Activated CD4-positive, alpha-beta T cell treated with anti-CD3 and anti-CD28 coated beads, Interleukin-2, amount 10 ng/mL, durations not matched to agents 7 days and 5 days (primary cell): ENCODE results near the gene CLEC11A. TPM values are rescaled to one million over a fixed set of nuclear protein-coding genes. Genes with fewer than 3 reads are reported as not detected.
"Not testable (repeated sequence)": the region's sequence is repeated elsewhere in the genome, so short reads cannot be mapped to it uniquely, and the experiment has no call there.

Experiments
- CTCF ChIA-PET: fragments of 350-600 bp; sonication (Branson Sonifier 250); formaldehyde crosslinking; loops from one replicate; lab custom pipeline; 2021; ENCODE audit warnings: antibody characterized with exemption; lab: Charles Lee
- POLR2A ChIA-PET: fragments of 350-600 bp; sonication (Branson Sonifier 250); formaldehyde crosslinking; loops from one replicate; lab custom pipeline; 2021; ENCODE audit warnings: antibody characterized with exemption; lab: Charles Lee
- DNase-seq: peaks from one replicate; pipeline ENCODE4 v3.0.0-alpha.2; 2020
- H3K27ac Mint-ChIP-seq: one replicate; pipeline ENCODE4 v1.8.0; 2021; ENCODE audit warnings: mild to moderate bottlenecking, moderate library complexity, mixed read lengths
- H3K27me3 Mint-ChIP-seq: one replicate; pipeline ENCODE4 v1.8.0; 2021; ENCODE audit warnings: mixed read lengths
- H3K36me3 Mint-ChIP-seq: one replicate; pipeline ENCODE4 v1.8.0; 2021; ENCODE audit warnings: low read depth, mixed read lengths
- H3K4me1 Mint-ChIP-seq: one replicate; pipeline ENCODE4 v1.8.0; 2021; ENCODE audit warnings: mixed read lengths
- H3K4me3 Mint-ChIP-seq: one replicate; pipeline ENCODE4 v1.8.0; 2021; ENCODE audit warnings: mild to moderate bottlenecking, moderate library complexity, mixed read lengths
- H3K9me3 Mint-ChIP-seq: one replicate; pipeline ENCODE4 v1.8.0; 2021; ENCODE audit warnings: mixed read lengths
- total RNA-seq, 2 experiments: library from RNA; stranded (reverse); gene quantifications; one replicate each; pipeline ENCODE4 v1.2.3, GENCODE V29; 2021

Gene CLEC11A
- total RNA-seq, 2 experiments from 2014 or later: 1.3 to 1.5 TPM

- Mint-ChIP-seq H3K36me3 (no peaks in the 10 kb centered on the region), H3K27ac (no peak overlapping the region), H3K4me3 (no peak overlapping the region), H3K27me3 (peaks cover 19% of the 10 kb centered on the region), H3K4me1 (no peaks in the 10 kb centered on the region), H3K9me3 (no peaks in the 10 kb centered on the region)
- CTCF ChIA-PET: no interaction called here
- POLR2A ChIA-PET: no interaction called here
- no peak for DNase-seq
Measured at GRCh38 chr19:50739132-50739913, 16.2 kb downstream of the CLEC11A start.

GRCh38 chr19:50739914-50740426 lies 16.8 kb downstream of the CLEC11A start:
- DNase-seq: no peak
- Mint-ChIP-seq H3K9me3 (no peaks in the 10 kb centered on the region), H3K27me3 (peaks cover 19% of the 10 kb centered on the region), H3K4me3 (no peak overlapping the region), H3K36me3 (no peaks in the 10 kb centered on the region), H3K4me1 (no peaks in the 10 kb centered on the region), H3K27ac (no peak overlapping the region)
- CTCF ChIA-PET: no interaction called here
- POLR2A ChIA-PET: no interaction called here

DNA sequence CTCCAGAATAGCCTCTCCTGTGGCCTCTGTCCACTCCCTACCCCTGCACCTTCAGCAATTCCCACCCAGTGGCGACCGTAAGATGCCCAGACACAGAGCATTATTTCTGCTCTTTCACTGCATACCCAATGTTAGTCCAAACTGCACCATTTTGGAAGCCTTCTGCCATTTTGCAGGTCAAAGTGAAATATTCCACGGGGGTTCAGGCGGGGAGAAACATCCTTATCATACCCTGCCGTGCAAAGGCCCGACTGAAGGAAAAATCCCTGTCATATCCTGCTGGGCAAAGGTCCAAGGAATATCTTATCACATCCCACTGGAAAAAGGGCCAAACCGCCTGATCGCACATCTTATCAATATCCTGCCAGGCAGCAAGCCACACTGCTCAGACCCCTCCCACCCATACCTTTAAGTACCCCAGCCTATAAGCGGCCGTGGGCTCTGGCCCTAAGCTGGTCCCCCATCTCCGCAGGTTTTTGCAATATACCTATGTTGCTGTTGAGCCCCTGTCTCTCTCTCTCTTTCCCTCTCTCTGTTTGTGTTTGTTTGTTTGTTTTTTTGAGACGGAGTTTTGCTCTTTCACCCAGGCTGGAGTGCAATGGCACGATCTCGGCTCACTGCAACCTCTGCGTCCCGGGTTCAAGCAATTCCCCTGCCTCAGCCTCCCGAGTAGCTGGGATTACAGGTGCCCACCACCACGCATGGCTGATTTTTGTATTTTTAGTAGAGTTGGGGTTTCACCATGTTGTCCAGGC lies 18.2 kb downstream of the CLEC11A start:
- no peak for DNase-seq
- peaks cover 17% of the 10 kb centered on the region for H3K27me3 Mint-ChIP-seq
- ChIA-PET POLR2A (no interaction called here), CTCF (no interaction called here)
- no peaks in the 10 kb centered on the region for H3K36me3 Mint-ChIP-seq
- no peak overlapping the region for H3K4me3 Mint-ChIP-seq
- no peak overlapping the region for H3K27ac Mint-ChIP-seq
- no peaks in the 10 kb centered on the region for H3K9me3 Mint-ChIP-seq
- no peaks in the 10 kb centered on the region for H3K4me1 Mint-ChIP-seq

DNA sequence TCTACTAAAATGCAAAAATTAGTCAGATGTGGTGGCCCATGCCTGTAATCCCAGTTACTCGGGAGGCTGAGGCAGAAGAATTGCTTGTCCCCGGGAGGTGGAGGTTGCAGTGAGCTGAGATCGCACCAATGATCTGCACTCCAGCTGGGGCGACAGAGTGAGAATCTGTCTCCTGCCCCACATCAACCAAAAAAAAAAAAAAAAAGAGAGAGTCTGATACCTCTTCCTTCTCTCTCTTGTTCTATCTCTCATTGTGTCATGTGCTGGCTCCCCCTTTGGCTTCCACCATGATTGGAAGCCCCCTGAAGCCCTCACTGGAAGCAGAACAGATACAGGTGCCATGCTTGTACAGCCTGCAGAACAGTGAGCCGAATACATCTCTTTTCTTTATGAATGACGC lies 20.4 kb downstream of the CLEC11A start:
- POLR2A ChIA-PET: interaction anchor here (0.6 kb wide), 1 partner anchor 11 kb away, joined by 5 read pairs; no protein-coding TSS in a partner anchor
- CTCF ChIA-PET: no interaction called here
- Mint-ChIP-seq H3K27me3 (peaks cover 12% of the 10 kb centered on the region), H3K4me1 (no peaks in the 10 kb centered on the region), H3K27ac (no peak overlapping the region), H3K9me3 (no peaks in the 10 kb centered on the region), H3K36me3 (no peaks in the 10 kb centered on the region), H3K4me3 (no peak overlapping the region)
- no peak for DNase-seq

DNA sequence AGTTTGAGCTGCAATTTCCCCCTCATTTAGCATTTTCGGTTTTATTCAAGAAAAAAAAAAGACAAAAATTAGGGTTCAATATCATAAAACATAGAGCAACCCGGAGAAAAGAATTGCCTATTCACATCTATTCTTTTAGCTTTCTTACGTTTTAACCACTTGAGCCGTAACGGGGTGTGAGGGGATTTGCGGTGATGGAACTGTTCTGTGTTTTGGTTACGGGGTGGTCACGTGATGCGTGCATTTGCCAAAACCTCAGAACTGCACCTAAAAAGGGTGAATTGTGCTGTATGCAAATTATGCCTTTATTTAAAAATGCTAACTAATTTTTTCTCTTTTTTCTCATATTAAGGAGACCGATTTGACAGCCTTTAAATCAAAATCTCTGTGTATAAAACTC lies 22.1 kb downstream of the CLEC11A start:
- Mint-ChIP-seq H3K36me3 (no peaks in the 10 kb centered on the region), H3K4me3 (no peak overlapping the region), H3K27me3 (peaks cover 4% of the 10 kb centered on the region), H3K27ac (no peak overlapping the region), H3K4me1 (no peaks in the 10 kb centered on the region), H3K9me3 (no peaks in the 10 kb centered on the region)
- CTCF ChIA-PET: no interaction called here
- POLR2A ChIA-PET: no interaction called here
- DNase-seq: no peak

DNA sequence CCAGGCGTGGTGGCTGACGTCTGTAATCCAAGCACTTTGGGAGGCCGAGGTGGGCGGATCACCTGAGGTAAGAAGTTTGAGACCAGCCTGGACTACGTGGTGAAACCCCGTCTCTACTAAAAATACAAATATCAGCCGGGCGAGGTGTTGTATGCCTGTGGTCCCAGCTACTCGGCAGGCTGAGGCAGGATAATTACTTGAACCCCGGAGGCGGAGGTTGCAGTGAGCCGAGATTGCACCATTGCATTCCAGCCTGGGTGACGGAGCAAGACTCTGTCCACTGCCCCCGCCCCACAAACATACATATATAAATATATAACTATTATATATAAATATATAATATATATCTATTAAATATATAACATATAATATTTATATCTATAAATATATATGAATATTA lies 24.0 kb downstream of the CLEC11A start:
- H3K4me1 Mint-ChIP-seq, H3K27ac Mint-ChIP-seq, POLR2A ChIA-PET, H3K36me3 Mint-ChIP-seq, H3K4me3 Mint-ChIP-seq, H3K27me3 Mint-ChIP-seq, H3K9me3 Mint-ChIP-seq, DNase-seq: not testable (repeated sequence)
- CTCF ChIA-PET: interaction anchor here (0.7 kb wide), 1 partner anchor 178 kb away, joined by 5 read pairs; no protein-coding TSS in a partner anchor

DNA sequence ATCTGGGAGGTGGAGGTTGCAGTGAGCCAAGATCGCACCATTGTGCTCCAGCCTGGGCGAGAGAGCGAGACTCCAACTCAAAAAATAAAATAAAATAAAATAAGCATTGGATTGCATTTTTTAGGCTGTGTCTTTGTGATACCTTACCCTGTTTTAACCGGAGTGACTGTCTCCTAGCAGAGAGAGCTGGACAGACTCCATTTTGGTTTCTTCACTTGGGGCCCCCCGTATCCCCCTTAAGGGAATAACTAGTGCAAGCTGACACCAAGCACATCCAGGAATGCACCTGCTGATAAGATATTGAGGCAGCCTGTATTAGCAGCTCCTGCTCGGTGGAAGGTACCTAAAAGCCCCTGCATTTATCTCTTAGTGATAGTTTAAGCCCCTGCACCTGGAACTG lies 26.3 kb downstream of the CLEC11A start:
- DNase-seq: no peak
- no peaks in the 10 kb centered on the region for H3K9me3 Mint-ChIP-seq
- no peak overlapping the region for H3K27ac Mint-ChIP-seq
- ChIA-PET POLR2A (no interaction called here), CTCF (no interaction called here)
- H3K36me3 Mint-ChIP-seq: no peaks in the 10 kb centered on the region
- no peaks in the 10 kb centered on the region for H3K27me3 Mint-ChIP-seq
- no peak overlapping the region for H3K4me3 Mint-ChIP-seq
- no peaks in the 10 kb centered on the region for H3K4me1 Mint-ChIP-seq

DNA sequence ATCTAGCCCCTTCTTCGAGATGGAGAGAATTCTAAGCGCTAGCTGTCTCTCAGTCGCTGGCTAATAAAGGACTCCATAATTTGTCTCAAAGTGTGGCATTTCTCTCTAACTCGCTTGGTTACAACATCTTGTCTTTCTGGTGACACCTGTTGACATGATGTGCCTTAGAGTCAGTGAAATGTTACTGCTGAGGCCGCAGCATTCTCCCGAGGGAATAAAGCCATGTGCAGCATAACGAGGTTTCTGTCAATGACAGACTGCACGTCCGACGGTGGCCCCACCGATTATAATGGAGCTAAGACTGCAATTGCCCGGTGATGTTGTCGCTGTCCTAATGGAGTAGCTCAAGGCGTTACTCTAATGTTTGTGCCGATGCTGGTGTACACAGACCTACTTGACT lies 26.8 kb downstream of the CLEC11A start:
- H3K9me3 Mint-ChIP-seq: no peaks in the 10 kb centered on the region
- no peak for DNase-seq
- CTCF ChIA-PET: no interaction called here
- no peaks in the 10 kb centered on the region for H3K4me1 Mint-ChIP-seq
- H3K27ac Mint-ChIP-seq: no peak overlapping the region
- POLR2A ChIA-PET: no interaction called here
- no peak overlapping the region for H3K4me3 Mint-ChIP-seq
- no peaks in the 10 kb centered on the region for H3K27me3 Mint-ChIP-seq
- H3K36me3 Mint-ChIP-seq: no peaks in the 10 kb centered on the region

GRCh38 chr19:50753879-50754278 lies 30.7 kb downstream of the CLEC11A start:
- no peak overlapping the region for H3K27ac Mint-ChIP-seq

DNA sequence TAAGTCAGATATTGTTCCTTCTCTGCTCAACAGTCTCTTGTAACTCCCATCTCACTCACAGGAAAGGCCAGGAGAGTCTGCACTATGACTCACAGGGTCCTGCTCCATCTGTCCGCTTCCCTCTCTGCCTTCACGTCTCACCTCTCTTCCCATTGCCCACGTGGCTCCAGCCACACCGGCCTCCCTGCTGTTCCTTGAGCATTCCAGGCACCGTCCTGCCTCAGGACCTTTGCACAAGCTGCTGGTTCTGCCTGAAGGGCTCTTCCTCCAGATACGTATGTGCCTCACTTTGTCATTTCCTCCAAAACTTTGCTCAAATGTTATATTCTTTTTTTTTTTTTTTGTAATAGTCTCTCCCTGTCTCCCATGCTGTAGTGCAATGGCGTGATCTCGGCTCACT lies 33.1 kb downstream of the CLEC11A start:
- H3K27me3 Mint-ChIP-seq, DNase-seq, H3K36me3 Mint-ChIP-seq, H3K9me3 Mint-ChIP-seq, H3K4me1 Mint-ChIP-seq, POLR2A ChIA-PET, H3K4me3 Mint-ChIP-seq, H3K27ac Mint-ChIP-seq: not testable (repeated sequence)
- CTCF ChIA-PET: interaction anchor here (0.7 kb wide), 1 partner anchor 28 kb away, joined by 4 read pairs; no protein-coding TSS in a partner anchor

More at GRCh38 chr19:50753879-50754278, 30.7 kb downstream of the CLEC11A start:
- H3K36me3 Mint-ChIP-seq: no peaks in the 10 kb centered on the region
- POLR2A ChIA-PET: no interaction called here
- H3K9me3 Mint-ChIP-seq: no peaks in the 10 kb centered on the region
- DNase-seq: no peak
- H3K4me1 Mint-ChIP-seq: no peaks in the 10 kb centered on the region
- CTCF ChIA-PET: no interaction called here
- H3K27me3 Mint-ChIP-seq: peaks cover 2% of the 10 kb centered on the region
- no peak overlapping the region for H3K4me3 Mint-ChIP-seq

- H3K4me3 Mint-ChIP-seq, CTCF ChIA-PET: not testable (repeated sequence)
Measured at GRCh38 chr19:50757624-50758023, 34.5 kb downstream of the CLEC11A start.

DNA sequence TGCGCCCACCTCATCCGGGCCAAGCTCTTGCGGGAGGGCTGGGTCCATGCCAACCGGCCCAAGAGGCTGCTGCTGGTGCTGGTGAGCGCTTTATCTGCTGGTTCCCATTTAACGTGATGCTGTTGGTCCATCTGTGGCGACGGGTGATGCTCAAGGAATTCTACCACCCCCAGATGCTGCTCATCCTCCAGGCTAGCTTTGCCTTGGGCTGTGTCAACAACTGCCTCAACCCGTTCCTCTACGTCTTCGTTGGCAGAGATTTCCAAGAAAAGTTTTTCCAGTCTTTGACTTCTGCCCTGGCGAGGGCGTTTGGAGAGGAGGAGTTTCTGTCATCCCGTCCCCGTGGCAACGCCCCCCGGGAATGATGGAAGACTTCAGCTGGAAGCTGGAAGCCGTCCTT lies 35.9 kb downstream of the CLEC11A start:
- H3K4me1 Mint-ChIP-seq, POLR2A ChIA-PET, CTCF ChIA-PET, H3K36me3 Mint-ChIP-seq, DNase-seq, H3K27ac Mint-ChIP-seq, H3K4me3 Mint-ChIP-seq, H3K27me3 Mint-ChIP-seq, H3K9me3 Mint-ChIP-seq: not testable (repeated sequence)

More at GRCh38 chr19:50757624-50758023, 34.5 kb downstream of the CLEC11A start:
- DNase-seq, H3K27ac Mint-ChIP-seq, H3K9me3 Mint-ChIP-seq, H3K4me1 Mint-ChIP-seq, POLR2A ChIA-PET, H3K36me3 Mint-ChIP-seq, H3K27me3 Mint-ChIP-seq: not testable (repeated sequence)

DNA sequence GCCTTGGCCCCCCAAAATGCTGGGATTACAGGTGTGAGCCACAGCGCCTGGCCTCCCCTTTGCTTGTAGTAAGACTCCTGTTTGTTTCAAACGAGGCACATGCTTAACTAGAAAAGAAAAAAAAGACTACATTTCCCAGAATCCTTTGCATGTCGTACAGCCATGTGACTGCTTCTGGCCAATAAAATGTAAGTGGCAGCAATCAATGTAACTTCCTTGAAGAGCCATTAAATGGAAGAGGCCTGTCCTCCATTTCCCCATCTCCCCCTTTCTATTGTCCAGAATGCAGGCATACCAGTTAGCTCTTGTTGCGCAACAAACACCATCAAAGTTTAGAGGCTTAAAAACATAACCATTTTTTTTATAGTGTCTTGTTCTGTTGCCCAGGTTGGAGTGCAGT lies 36.7 kb downstream of the CLEC11A start:
- no peaks in the 10 kb centered on the region for H3K36me3 Mint-ChIP-seq
- CTCF ChIA-PET: no interaction called here
- H3K27me3 Mint-ChIP-seq: peaks cover 2% of the 10 kb centered on the region
- H3K27ac Mint-ChIP-seq: no peak overlapping the region
- H3K9me3 Mint-ChIP-seq: peaks cover 3% of the 10 kb centered on the region
- H3K4me3 Mint-ChIP-seq: no peak overlapping the region
- H3K4me1 Mint-ChIP-seq: no peaks in the 10 kb centered on the region
- POLR2A ChIA-PET: no interaction called here
- DNase-seq: no peak
